GM23248 (cell line): ENCODE measurements around the gene RBMX. TPM values are rescaled to one million over a fixed set of nuclear protein-coding genes. Genes with fewer than 3 reads are reported as not detected.
A peak's percentile ranks its signal among the peaks of the same experiment; 100 is the strongest.

Experiments used
- DNase-seq: peaks from one replicate; pipeline ENCODE4 v3.0.0-alpha.2; 2015
- H2AFZ ChIP-seq: fragments of 200-600 bp; sonication (generic); 2 replicates; pipeline ENCODE4 v1.6.1; 2016; ENCODE audit warnings: antibody characterized with exemption
- H3F3A ChIP-seq: fragments of 200-600 bp; sonication (generic); 2 replicates; pipeline ENCODE4 v1.6.1; 2016; ENCODE audit warnings: mild to moderate bottlenecking, antibody characterized with exemption, mixed run types; ENCODE audit not compliant: insufficient read depth
- H3K27ac ChIP-seq: fragments of 200-600 bp; sonication (generic); 2 replicates; pipeline ENCODE4 v1.5.1; 2016; ENCODE audit warnings: mild to moderate bottlenecking
- H3K27me3 ChIP-seq: fragments of 200-600 bp; sonication (generic); replicated peaks from 2 replicates; pipeline ENCODE4 v1.6.1; 2016; ENCODE audit warnings: mild to moderate bottlenecking; ENCODE audit not compliant: insufficient read depth
- H3K36me3 ChIP-seq: fragments of 200-600 bp; sonication (generic); 2 replicates; pipeline ENCODE4 v1.6.1; 2016; ENCODE audit warnings: low read depth, mild to moderate bottlenecking
- H3K4me1 ChIP-seq: fragments of 200-600 bp; sonication (generic); 2 replicates; pipeline ENCODE4 v1.6.1; 2016; ENCODE audit warnings: mild to moderate bottlenecking; ENCODE audit not compliant: insufficient read depth
- H3K4me2 ChIP-seq: fragments of 200-600 bp; sonication (generic); one replicate; pipeline ENCODE4 v1.6.1; 2016; ENCODE audit warnings: mild to moderate bottlenecking; ENCODE audit not compliant: unreplicated experiment
- H3K4me3 ChIP-seq: fragments of 200-600 bp; sonication (generic); 2 replicates; pipeline ENCODE4 v1.5.1; 2016; ENCODE audit warnings: mild to moderate bottlenecking
- H3K79me2 ChIP-seq: fragments of 200-600 bp; sonication (generic); 2 replicates; pipeline ENCODE4 v1.6.1; 2016; ENCODE audit warnings: mild to moderate bottlenecking; ENCODE audit not compliant: insufficient read depth
- H3K9ac ChIP-seq: fragments of 200-600 bp; sonication (generic); 2 replicates; pipeline ENCODE4 v1.6.1; 2016; ENCODE audit warnings: mild to moderate bottlenecking
- H3K9me2 ChIP-seq: fragments of 200-600 bp; sonication (generic); 2 replicates; pipeline ENCODE4 v1.6.1; 2016; ENCODE audit warnings: mixed run types, mild to moderate bottlenecking, moderate library complexity; ENCODE audit not compliant: insufficient read depth
- H3K9me3 ChIP-seq: fragments of 200-600 bp; sonication (generic); one replicate; pipeline ENCODE4 v1.6.1; 2017; ENCODE audit warnings: low read depth
- H4K20me1 ChIP-seq: fragments of 200-600 bp; sonication (generic); 2 replicates; pipeline ENCODE4 v1.6.0; 2016; ENCODE audit not compliant: insufficient read depth
- EZH2 ChIP-seq: fragments of 200-600 bp; sonication (generic); IDR thresholded peaks from 2 replicates; pipeline ENCODE4 v1.6.1; 2018; ENCODE audit warnings: antibody characterized with exemption, mild to moderate bottlenecking; ENCODE audit not compliant: insufficient read depth, poor library complexity, severe bottlenecking
- EZH2phosphoT487 ChIP-seq: fragments of 200-600 bp; sonication (generic); IDR thresholded peaks from 2 replicates; pipeline ENCODE4 v1.6.1; 2018; ENCODE audit warnings: antibody characterized with exemption, moderate library complexity, mild to moderate bottlenecking, low read depth; ENCODE audit not compliant: insufficient read depth
- WGBS, 2 experiments: methylation state at CpG; one replicate each; pipeline ENCODE4 v1.1.6; 2015 to 2017; ENCODE audit warnings: low lambda C conversion rate in 2 of 2, low coverage in 1 of 2; ENCODE audit errors: missing lambda C conversion rate in 2 of 2; 5-methylcytosine and 5-hydroxymethylcytosine counted together
- in situ Hi-C: fragments of 300-500 bp; cut with MboI; formaldehyde crosslinking; loops from 2 replicates; pipeline ENCODE4 v1.15.0; 2020
- polyA plus RNA-seq: library from polyadenylated mRNA; unstranded; fragments of >200 nt; fragmentation: Nextera tagmentation; extraction: Ambion mirVana; gene quantifications from 2 replicates; pipeline ENCODE4 v1.2.1, GENCODE V29; 2016
- total RNA-seq: library from RNA; depleted of rRNA; stranded (reverse); fragments of >200 nt; shearing (Covaris generic); gene quantifications from 2 replicates; pipeline ENCODE4 v1.2.3, GENCODE V29; 2014

RBMX gene
- total and polyA plus RNA-seq, 2 experiments from 2014 or later, result 82.5 to 217 TPM

DNA sequence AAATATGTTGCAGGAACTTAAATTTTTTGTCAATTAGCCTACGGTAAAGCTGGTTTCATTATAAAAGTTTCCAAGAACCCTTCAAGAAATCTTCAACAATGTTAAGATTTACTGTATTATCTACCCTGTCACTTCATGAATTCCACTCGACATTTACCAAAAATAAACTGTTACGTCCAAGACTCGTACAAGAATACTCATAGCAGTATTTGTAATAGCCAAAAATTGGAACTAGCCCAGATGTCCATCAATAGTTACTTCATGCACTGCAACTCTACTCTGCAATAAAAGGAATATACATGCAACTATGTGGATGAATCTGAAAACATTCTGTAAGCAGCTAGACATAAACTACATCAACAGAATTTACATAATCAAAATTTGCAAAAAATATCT lies 13.4 kb downstream of the RBMX start:
- no peak overlapping the region for H3K4me2 ChIP-seq
- no peaks in the 10 kb centered on the region for H3K9me2 ChIP-seq
- no peak overlapping the region for H2AFZ ChIP-seq
- peaks cover 35% of the 10 kb centered on the region; the same call in 1 of the 2 replicates for H3K36me3 ChIP-seq
- DNase-seq, result peak; percentile 16
- H3K27me3 ChIP-seq, result no peaks in the 10 kb centered on the region
- H3K79me2 ChIP-seq, result peaks cover 44% of the 10 kb centered on the region
- in situ Hi-C loops, result no loop called here
- peak overlapping the region; percentile 35; the same call in 1 of the 2 replicates for H3K27ac ChIP-seq
- WGBS, 2 experiments, result 12 to 29% methylated on average over 4 of the region's 4 CpGs
- H3K9ac ChIP-seq, result no peak overlapping the region
- no peaks in the 10 kb centered on the region for H3K9me3 ChIP-seq
- no peak overlapping the region for H3K4me3 ChIP-seq
- no peaks in the 10 kb centered on the region; the same call in 1 of the 2 replicates for H4K20me1 ChIP-seq
- peaks cover 22% of the 10 kb centered on the region for H3F3A ChIP-seq
- TF ChIP-seq EZH2, result no peak
- H3K4me1 ChIP-seq, result no peaks in the 10 kb centered on the region

- Histone ChIP-seq H3K27ac (0 out of 2 replicates have a peak overlapping the region, but pooled peaks have one; percentile 35), H3K79me2 (peaks cover 40% of the 10 kb centered on the region), H2AFZ (no peak overlapping the region), H3K27me3 (no peaks in the 10 kb centered on the region), H3K9ac (no peak overlapping the region), H3F3A (peaks cover 22% of the 10 kb centered on the region), H3K4me2 (no peak overlapping the region), H3K36me3 (peaks cover 32% of the 10 kb centered on the region; the same call in 1 of the 2 replicates), H3K4me3 (no peak overlapping the region), H3K9me3 (no peaks in the 10 kb centered on the region), H3K9me2 (no peaks in the 10 kb centered on the region), H4K20me1 (no peaks in the 10 kb centered on the region; the same call in 1 of the 2 replicates), H3K4me1 (no peaks in the 10 kb centered on the region)
- in situ Hi-C loops, result no loop called here
- DNase-seq, result no peak
- 83 to 90% methylated on average over 10 to 14 of the region's 14 CpGs for WGBS, 2 experiments
- no peak for TF ChIP-seq EZH2phosphoT487
- TF ChIP-seq EZH2, result no peak
Measured at GRCh38 chrX:136866337-136867095, 14.0 kb downstream of the RBMX start.

- H3K36me3 ChIP-seq, result peaks cover 32% of the 10 kb centered on the region; the same call in 1 of the 2 replicates
- H4K20me1 ChIP-seq, result no peaks in the 10 kb centered on the region; the same call in 1 of the 2 replicates
- WGBS, 2 experiments, result 83 to 86% methylated on average over 8 to 9 of the region's 9 CpGs
Measured at GRCh38 chrX:136865270-136866158, 15.0 kb downstream of the RBMX start.

DNA sequence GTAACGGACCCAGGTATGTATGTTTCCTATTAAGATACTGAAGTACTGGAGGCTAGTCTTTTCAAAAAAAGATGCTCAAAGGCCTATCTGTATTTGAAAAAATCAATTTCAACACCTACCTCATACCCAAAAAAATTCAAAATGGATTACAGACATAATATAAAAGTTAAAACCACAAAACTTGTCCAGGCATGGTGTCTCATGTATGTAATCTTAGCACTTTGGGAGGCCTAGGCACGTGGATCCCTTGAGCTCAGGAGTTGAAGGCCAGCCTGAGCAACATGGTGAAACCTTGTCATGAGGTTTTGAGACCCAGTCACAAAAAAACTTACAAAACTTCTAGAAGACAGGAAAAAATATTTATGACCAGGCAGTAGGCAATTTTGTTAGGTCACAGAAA lies 16.7 kb downstream of the RBMX start:
- no peak overlapping the region for H3K4me2 ChIP-seq
- no peak for DNase-seq
- H3K9ac ChIP-seq, result no peak overlapping the region
- no peaks in the 10 kb centered on the region for H3K9me3 ChIP-seq
- 97 to 100% methylated on average over 2 of the region's 2 CpGs for WGBS, 2 experiments
- peaks cover 19% of the 10 kb centered on the region; the same call in 1 of the 2 replicates for H3K36me3 ChIP-seq
- H3K79me2 ChIP-seq, result peaks cover 27% of the 10 kb centered on the region
- H4K20me1 ChIP-seq, result no peaks in the 10 kb centered on the region; the same call in 1 of the 2 replicates
- in situ Hi-C loops, result no loop called here
- no peaks in the 10 kb centered on the region for H3K4me1 ChIP-seq
- TF ChIP-seq EZH2 (no peak), EZH2phosphoT487 (no peak)
- no peak overlapping the region for H3K27ac ChIP-seq
- H2AFZ ChIP-seq, result no peak overlapping the region
- H3F3A ChIP-seq, result peaks cover 20% of the 10 kb centered on the region
- H3K4me3 ChIP-seq, result no peak overlapping the region
- no peaks in the 10 kb centered on the region for H3K9me2 ChIP-seq
- H3K27me3 ChIP-seq, result no peaks in the 10 kb centered on the region

More at GRCh38 chrX:136865270-136866158, 15.0 kb downstream of the RBMX start:
- Histone ChIP-seq H3K79me2 (peaks cover 40% of the 10 kb centered on the region), H3K9ac (no peak overlapping the region), H3F3A (peaks cover 22% of the 10 kb centered on the region), H3K27me3 (no peaks in the 10 kb centered on the region), H3K9me2 (no peaks in the 10 kb centered on the region), H2AFZ (no peak overlapping the region), H3K9me3 (no peaks in the 10 kb centered on the region), H3K4me2 (no peak overlapping the region), H3K4me3 (no peak overlapping the region), H3K4me1 (no peaks in the 10 kb centered on the region), H3K27ac (no peak overlapping the region)
- in situ Hi-C loops, result no loop called here
- TF ChIP-seq EZH2phosphoT487, result no peak
- TF ChIP-seq EZH2, result no peak
- no peak for DNase-seq
